Activated CD4-positive, alpha-beta T cell treated with anti-CD3 and anti-CD28 coated beads for 24 hours (primary cell): ENCODE results near the gene NBAS.
A peak's percentile ranks its signal among the peaks of the same experiment; 100 is the strongest.

Experiments used
- DNase-seq, 2 donors: peaks; one replicate each; pipeline ENCODE4 v3.0.0-alpha.2; 2020; ENCODE audit warnings: low read depth in 2 of 2

The NBAS gene

GRCh38 chr2:15591373-15591691 is 30.2 kb upstream of the NBAS start:
- DNase-seq = no peak

DNA sequence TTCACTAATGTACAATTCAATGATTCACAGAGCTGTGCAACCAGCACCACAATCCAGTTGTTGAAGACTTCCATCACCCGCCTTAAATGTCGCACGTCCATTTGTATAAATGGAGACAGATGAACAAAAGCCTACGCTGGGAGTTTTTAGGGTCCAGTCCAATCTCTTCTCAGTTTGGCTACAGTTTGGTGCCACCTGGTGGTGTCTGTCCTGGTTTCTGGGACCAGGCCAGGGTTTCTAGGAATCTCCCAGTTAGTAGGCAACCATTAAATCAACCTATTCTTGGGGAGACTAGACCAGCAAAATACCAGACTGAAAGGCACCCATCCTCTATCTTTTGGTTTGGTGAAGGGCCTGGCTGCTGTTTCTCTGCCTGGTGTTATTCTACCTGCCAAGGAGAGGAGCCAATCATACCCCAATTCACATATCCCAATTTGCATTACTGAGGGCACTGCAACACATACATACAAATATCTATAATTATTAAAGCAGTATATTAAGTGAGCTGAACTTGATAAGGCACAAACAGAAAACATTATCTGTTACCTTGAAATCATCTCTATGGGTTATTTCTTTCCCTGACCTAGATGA is 27.3 kb upstream of the NBAS start:
- DNase-seq = no peak

- no peak for DNase-seq
These were observed 23.8 kb upstream of the NBAS start for GRCh38 chr2:15584767-15585469.

- DNase-seq = no peak
These were observed 23.2 kb upstream of the NBAS start for GRCh38 chr2:15584316-15584715.

- DNase-seq = no peak
These were observed 22.7 kb upstream of the NBAS start for GRCh38 chr2:15583826-15584225.

GRCh38 chr2:15582710-15583357 is 21.7 kb upstream of the NBAS start:
- no peak for DNase-seq

- DNase-seq = no peak
These were observed 19.3 kb upstream of the NBAS start for GRCh38 chr2:15580451-15580850.

- DNase-seq = no peak
These were observed 18.5 kb upstream of the NBAS start for GRCh38 chr2:15579641-15580040.

GRCh38 chr2:15577071-15577735 is 16.1 kb upstream of the NBAS start:
- peak; percentile 89 to 95 for DNase-seq

DNA sequence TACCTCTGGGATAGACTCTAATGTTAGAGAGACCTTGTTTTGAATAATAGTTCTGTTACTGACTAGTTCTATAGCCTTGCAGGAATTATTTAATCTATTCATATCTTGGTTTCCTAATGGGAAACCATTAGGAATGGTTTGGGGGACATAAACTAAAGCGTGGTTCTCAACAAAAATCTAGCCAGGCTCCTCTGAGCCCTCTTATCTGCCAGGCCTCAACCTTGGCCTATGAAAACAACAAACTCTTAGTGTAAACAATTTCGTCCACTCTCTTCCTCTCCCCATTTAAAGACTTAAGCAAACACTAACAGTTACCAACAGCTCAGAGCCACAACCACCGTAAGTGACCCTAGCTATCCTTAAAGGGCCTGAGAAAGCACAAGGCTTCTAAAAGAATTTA is 10.6 kb upstream of the NBAS start:
- no peak for DNase-seq

- no peak for DNase-seq
These were observed 9.0 kb upstream of the NBAS start for GRCh38 chr2:15570104-15570503.

DNA sequence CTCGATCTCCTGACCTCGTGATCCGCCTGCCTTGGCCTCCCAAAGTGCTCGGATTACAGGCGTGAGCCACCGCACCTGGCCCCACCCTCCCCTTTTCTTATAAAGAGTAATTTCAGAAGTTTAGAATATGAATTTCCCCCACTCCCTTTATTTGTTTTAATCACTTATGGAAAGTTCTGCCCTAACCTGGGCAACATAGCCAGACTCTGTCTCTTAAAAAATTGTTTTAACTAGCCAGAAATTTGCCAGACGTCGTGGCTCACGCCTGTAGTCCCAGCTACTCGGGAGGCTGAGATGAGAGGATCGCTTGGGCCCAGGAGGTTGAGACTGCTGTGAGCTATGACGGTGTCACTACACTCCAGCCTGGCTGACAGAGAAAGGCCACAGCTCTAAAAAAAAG is 7.7 kb upstream of the NBAS start:
- no peak for DNase-seq

DNA sequence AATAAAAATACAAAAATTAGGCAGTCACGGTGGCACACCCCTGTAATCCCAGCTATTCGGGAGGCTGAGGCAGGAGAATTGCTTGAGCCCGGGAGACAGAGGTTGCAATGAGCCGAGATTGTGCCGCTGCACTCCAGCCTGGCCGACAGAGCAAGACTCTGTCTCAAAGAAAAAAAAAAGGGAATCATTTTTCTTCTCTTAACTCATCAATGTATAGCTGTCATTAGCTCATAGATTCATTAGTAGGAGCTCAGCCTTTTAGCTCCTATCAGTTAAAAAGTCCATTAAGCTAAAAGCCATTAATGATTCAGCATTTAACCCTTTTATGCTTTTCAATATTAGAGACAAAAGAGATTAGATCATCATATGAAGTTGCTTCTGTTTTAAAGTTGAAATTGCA is 5.8 kb upstream of the NBAS start:
- no peak for DNase-seq

DNA sequence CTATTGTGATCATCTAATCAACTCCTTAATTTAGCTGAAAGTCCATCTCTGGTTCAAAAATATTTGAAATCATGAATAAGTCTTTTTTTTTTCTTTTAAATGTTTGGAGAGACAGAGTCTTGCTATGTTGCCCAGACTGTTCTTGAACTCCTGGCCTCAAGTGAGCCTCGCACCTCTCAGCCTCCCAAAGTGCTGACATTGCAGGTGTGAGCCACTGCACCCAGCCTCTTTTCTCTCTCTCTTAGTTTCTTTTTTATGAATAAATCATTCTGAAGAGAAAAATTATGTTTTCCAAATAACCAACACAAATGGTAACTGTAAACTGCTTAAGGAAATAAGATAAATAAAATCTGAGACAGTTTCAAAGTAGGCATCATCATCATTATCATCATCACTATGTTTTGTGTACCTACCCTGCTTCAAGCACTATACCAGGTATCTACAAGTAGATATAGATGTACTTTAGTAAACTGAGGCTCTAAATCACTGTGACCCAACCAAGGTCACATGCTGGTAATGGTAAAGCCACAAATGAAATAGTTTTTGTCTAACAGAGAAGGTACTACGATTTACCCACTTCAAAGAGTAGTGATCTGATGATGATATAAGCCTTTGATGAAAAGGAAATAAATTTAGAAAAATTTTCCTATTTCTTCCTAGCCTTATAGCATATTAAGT is 5.0 kb upstream of the NBAS start:
- DNase-seq = no peak

DNA sequence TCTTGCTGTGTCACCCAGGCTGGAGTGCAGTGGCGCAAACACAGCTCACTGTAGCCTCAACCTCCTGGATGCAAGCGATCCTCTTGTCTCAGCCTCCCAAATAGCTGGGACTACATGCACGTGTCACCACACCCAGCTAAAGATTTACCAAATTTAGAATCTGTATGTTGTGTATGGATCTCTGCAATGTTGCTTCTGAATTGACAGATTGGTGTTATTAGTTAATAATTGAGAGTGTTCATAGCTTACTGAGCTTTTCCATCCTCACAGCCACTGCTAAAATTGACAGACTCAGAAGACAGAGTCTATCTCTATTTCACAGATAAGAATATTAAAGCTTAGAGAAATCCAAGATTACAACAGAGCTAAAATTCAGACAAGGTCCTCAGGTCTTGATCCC is 4.3 kb upstream of the NBAS start:
- DNase-seq = no peak

GRCh38 chr2:15563227-15564100 is 2.3 kb upstream of the NBAS start:
- DNase-seq = no peak

GRCh38 chr2:15562354-15563031 is 1.4 kb upstream of the NBAS start:
- DNase-seq = no peak

- no peak for DNase-seq
These were observed 625 bp upstream of the NBAS start for GRCh38 chr2:15561574-15562344.

- DNase-seq = no peak
These were observed 770 bp downstream of the NBAS start for GRCh38 chr2:15560140-15560987.
